Fibroblast of peridontal ligament (primary cell): ENCODE measurements around the gene RHEB.
"Not testable (repeated sequence)": the region's sequence is repeated elsewhere in the genome, so short reads cannot be mapped to it uniquely, and the experiment has no call there.

ENCODE experiments used
- DNase-seq: peaks from one replicate; pipeline ENCODE4 v3.0.0-alpha.2; 2010; ENCODE audit errors: extremely low read depth

Gene RHEB, protein sequence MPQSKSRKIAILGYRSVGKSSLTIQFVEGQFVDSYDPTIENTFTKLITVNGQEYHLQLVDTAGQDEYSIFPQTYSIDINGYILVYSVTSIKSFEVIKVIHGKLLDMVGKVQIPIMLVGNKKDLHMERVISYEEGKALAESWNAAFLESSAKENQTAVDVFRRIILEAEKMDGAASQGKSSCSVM

DNA sequence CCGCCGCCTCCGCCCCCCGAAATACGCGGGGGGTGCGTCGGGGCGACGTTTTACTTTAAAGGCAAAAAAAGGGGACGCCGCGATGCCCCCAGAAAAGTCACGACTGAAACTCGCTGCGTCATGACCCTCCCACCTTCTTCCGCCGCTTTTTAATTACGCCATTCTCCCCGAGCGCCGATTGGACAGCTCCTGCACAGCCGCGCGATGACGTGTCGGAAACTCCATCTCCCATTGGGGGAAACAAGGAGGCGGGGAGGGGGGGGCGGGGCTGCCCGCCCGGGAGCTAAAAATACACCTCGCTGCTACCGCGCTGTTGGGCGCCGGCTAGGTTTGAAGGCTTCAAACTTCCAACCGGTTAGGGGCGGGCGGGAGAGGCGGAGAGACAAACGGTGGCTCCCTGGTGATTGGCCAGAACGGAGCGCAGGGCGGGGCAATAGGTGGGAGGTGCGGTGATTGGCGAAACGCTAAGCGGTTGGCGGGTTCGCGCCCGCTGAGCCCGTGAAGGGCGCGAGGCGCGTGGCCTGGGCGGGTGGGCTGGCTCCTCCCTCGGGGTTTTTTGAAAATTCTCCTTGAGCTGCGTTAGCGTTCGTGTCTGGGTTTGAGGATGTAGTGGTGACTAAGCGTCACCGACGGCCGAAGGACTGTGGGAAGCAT, at the start of gene RHEB:
RHEB (minus strand) TSS at position 131 of the 654 bp plus-strand sequence. CDS start 384 bp downstream, outside the sequence.
- DNase-seq = peak; percentile 99

DNA sequence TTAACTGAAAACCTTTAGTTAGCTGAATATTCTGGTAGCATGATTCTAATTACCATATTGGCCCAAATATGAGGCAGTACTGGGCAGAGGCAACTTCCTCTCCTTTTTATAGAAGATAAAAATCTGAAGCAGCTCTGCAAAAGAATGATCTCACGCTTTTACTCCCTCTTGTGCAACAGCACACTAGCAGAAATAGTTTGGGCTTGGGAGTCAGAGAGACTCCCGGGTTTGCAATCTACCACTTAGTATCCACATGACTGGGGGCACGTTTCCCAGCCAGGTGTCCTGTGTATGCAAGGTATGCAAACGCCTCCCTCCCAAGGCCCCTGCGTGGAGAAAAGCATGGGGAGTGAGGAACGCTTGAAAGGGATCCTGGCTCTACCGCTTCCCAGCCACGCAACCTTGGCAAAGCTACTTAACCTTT, 47.2 kb upstream of the RHEB start:
- DNase-seq = peak; percentile 67

DNA sequence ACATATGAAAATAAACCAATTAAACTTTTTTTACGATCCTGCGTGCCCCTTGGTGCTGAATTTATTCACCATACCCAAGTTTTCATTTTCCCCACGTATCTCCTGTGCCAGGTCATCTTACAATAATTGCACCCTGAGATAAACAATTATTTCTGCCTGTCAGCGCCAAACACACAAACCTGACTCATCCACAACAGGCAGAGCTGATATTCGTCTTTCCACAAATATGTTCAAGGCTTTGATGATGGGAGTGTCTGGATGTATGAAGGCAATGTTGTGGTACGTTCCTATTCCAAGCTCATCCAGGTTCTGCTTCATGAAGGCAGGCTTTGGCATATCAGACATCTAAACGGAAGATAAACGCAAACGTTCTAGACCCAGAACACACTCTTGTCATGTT, 45.8 kb upstream of the RHEB start:
- DNase-seq = no peak

DNA sequence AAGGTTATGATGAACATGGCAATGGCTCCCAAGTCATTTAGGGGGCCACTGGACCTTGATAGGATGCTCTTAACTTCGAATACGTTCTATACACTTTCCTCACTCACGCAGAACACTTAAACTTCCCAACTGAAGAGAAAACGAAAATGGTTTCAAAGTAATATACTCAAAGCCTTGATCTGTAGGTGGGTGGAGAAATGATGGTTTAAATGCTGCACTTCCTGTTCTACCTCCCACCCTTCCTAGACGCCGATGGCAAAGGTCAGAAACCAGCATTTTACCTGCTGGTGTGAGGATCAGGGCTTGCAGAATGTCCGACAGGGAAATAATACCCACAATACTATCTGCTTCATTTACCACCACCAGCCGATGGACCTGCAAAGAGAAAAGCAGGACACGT, 40.5 kb upstream of the RHEB start:
- DNase-seq = no peak

DNA sequence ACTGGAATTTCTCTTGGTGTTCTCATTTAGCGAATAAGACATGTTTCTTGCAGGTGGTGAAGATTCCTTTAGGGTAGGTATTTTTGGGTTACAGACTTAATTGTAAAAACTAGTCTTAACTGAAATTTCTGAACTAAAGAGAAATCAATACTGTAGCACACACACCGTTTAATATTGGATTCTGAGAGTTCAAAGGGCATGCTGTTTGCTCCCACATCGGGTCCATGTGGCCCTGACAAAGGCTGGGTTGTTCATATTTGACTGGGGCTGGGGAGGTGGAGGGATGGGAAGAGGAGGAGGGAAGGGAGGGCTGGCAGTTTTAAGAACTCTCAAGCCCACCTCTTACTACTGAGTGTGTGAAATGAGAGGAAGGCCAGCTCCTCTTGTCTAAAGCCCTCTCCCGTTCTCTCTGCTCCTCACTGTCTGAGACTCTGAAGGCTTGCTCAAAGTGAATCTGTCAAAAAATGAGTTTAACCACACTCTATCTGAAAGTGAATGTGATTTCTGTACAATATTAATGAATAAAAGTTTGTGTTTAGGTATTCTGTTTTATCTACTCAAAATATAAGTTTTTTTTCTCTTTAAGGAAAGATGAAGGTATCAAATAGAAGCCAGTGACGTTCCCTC, 40.0 kb upstream of the RHEB start:
- no peak for DNase-seq

DNA sequence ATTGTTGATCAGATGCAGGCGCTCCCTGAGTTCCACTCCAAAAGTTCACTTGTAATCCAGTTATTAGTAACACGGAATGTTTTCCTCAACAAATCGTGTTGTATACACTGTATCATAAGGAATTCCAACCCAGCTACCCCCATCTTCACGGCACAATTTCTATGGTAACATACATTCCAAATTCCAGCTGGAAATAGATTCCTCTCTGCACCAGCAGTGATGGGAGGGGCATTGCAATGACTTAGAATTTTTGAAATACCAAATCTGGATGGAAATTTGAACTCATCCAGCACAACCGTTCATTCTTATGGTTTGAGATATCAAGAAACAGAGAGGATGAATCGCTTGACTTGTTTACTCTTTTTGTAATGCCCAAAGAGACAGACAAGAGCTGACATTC, 38.9 kb upstream of the RHEB start:
- DNase-seq = peak; percentile 70

DNA sequence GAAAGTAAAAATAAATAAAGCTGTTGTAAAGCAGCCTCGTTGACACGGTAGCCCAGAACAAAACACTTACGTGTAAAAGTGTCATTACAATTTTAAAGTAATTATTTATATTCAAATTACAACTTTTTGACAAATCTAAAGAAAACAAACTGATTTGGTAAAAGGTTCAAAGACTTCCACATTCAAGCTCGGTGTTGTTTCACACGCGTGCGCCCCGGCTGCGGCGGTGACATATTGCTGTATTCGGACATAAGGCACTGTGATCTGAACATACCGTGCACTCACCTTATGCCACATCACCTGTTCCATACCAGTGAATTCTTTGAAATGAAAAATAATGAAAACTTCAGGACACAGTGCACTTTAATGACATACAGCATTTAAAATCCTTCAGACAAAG, 36.9 kb upstream of the RHEB start:
- DNase-seq = no peak

DNA sequence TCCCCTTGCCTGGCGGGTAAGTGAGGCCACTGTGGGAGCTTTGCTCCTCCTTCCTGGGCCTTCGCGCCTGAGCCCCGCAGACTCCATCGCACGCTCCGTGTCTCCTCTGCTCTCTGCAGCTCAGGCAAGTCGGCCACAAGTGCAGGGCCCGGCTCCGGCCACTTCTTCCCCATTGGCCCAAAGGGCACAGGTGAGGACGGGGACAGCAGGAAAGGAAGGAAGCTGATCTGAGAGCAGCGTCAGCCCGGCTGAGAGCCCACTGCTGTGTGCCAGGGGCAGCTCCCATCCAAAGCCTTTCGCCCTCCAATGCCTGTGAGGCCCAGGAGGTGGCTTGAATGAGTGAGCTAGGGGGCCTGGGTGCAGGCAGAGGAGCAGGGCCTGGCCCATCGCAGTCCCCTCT, 33.7 kb upstream of the RHEB start:
- DNase-seq = no peak

DNA sequence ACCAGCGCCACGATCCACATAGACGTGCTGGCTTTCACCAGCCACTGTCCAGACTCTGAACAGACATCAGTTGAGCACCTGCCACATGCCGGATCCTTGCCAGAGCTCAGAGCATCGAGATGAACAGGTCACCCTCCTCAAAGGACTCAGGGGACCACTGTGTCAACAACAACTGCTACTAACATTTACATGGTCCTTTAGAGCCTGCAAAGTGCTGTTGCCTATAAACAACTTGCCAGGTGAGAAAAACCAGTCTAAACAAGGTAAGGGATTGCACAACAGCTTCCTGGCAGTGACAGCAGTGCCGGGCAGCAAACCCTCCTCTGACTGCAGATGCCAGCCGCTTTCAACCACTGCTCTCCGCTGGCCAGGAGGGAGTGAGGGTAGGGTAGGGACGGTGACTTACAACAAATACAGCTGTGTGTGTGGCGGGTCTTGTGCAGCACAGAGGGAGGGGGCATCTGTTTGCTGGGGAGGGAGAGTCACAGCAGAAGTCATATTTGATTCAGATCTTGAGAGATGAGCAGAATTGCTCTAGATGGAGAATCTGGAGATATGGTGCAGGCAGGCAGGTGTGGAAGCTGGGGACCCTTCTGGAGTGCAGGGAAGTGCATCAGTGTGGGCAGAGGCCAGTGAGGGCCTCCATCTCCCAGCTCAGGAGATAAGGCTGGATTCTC, 32.8 kb upstream of the RHEB start:
- DNase-seq = no peak

DNA sequence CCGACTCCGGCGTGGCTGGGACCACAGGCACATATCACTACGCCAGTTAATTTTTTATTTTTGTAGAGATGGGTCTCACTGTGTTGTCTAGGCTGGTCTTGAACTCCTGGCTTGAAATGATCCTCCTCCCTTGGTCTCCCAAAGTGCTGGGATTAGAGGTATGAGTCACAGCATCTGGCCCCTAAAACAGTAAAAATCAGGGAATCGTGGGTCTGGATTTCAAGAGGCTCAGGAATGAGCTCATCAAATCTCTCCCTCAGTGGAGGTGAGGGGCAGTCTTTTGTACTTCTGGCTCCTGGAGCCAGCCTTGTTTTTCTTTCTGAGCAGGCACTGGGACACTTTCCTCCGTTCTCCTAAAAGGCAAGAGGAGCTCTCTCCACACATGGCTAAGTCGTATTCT, 32.1 kb upstream of the RHEB start:
- DNase-seq = no peak

DNA sequence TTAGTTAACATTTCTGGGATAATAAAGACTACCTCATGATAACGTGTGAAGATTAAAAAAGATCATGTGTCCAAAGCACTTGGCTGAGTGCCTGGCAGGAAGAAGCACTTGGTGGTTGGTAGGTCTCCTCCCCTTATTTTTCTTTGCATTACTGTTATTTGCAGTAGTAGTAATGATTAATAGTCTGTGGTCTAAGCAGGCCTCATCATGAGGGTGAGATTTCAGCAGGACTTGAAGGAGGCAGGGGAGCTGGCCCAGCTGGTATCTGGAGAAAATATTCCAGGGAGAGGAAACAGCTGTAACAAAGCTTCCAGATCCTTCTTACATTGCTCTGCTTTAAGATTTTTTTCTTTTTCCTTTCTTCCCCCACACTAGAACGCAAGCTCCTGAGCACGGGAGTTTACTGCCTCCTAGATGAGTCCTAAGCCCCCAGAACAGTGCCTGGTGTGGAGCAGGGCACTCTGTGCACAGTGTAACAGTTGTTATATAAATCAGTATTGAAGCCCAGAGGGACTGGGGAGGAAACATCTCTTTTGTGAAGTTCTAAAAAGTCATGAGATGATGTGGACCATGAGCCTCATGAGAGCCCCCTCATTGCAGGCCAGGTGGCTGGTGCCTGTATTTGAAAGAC, 31.1 kb upstream of the RHEB start:
- no peak for DNase-seq

DNA sequence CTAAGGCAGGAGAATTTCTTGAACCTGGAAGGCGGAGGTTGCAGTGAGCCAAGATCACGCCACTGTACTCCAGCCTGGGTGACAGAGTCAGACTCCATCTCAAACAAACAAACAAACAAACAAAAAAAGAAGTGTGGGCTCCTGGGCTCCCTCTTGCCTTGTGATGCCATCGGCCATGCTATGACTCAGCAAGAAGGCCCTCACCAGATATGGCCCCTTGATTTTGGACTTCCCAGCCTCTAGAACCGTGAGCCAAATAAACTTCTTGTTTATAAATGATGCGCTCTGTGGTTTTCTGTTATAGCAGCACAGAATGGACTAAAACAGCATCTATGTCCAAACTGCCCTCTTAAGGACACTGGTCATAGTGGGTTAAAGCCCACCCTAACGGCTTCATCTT, 29.9 kb upstream of the RHEB start:
- no peak for DNase-seq

DNA sequence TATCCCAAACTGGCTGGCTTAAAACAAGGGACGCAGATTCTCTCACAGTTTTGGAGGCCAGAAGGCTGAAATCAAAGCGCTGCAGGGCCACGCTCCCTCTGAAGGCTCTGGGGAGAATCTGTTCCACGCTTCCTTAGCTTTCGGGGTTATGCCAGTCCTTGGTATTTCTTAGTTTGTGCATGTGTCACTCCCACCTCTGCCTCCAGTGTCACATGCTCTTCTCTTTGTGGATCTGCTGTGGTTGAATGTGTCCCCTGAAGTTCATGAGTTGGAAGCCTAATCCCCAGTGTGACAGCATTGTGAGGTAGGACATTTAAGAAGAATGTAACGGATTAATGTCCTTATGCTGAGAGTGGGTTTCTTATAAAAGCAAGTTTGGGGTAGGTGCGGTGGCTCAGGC, 29.4 kb upstream of the RHEB start:
- no peak for DNase-seq

DNA sequence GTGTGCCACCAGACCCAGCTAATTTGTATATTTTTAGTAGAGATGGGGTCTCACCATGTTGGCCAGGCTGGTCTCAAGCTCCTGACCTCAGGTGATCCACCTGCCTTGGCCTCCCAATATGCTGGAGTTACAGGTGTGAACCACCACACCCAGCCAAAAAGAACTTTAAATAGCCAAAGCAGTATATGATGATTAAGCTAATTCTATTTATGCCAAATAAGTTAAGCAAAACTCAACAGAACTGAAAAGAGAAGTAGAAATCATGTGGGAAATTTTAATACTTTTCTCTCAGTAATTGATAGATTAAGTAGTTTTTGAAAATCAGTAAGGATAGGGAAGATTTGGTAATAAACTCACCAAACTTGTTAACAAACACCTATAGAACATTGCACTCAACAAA, 24.5 kb upstream of the RHEB start:
- no peak for DNase-seq

DNA sequence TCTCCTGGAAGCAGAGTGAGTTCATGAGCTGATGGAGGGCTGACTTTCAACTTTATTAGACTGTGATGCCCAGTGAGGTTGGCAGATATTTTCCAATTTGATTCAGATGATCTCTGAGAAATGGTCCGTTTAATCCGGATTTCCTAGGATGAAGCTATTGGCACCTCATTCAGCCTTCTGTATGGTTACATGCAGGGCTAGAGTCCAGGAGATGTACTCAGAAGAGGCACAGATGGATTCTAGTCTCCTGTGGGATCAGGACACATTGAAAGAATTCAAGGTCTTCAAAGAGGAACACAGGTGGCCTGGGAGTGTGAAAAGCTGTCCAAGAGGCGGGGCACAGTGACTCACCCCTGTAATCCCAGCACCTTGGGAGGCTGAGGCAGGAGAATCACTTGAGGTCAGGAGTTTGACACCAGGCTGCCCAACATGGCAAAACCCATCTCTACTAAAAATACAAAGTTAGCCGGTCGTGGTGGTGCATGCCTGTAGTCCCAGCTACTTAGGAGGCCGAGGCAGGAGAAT, 23.0 kb upstream of the RHEB start:
- DNase-seq = no peak

DNA sequence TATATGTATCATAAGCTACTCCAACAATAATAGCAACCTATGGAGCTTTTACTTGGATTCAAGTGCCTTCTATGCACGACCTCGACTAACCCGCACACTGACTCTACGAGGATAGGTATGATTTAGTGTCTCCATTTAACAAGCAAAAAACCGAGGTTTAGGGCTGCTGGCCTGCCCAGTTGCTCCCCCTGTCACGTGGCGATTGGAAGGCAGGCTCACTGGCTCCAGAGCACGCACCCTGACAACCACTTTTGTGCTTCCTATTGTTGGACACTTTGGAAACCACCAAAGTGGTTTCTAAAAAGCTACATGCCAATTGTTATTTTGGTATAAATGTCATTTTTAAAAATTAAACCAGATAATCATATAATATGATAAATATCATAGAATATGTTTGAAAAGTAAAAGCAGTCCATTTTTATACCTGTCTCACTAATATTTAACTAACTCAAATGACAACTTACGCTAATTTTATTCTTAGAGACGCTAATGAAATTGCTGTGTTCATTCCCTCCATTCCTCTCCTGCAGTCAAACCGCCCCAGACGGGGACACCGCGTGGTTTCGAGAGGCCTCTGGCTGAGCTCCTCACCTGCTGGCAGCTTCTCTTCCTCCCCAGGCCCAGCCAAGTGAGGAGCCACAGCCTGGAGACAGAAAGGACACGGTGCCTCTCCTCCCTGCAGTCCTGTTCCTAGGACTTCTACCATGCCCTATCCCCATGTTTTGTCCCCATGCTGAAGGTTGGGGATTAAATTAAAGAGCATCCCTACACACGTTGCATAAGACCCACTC, 22.2 kb upstream of the RHEB start:
- DNase-seq = no peak

DNA sequence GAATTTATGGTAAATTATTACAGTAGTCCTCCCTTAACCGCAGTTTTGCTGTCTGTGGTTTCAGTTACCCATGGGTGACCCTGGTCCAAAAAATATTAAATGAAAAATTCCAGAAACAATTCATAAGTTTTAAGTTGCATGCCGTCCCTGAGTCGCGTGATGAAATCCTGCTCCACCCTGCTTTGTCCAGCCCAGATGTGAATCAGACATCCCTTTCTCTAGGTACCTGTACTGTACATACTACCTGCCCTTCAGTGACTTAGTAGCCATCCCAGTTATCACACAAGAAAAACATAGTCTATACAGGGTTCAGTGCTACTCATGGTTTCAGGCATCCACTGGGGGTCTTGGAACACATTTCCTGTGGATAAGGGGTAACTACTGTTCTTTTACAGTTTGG, 20.5 kb upstream of the RHEB start:
- DNase-seq = no peak

DNA sequence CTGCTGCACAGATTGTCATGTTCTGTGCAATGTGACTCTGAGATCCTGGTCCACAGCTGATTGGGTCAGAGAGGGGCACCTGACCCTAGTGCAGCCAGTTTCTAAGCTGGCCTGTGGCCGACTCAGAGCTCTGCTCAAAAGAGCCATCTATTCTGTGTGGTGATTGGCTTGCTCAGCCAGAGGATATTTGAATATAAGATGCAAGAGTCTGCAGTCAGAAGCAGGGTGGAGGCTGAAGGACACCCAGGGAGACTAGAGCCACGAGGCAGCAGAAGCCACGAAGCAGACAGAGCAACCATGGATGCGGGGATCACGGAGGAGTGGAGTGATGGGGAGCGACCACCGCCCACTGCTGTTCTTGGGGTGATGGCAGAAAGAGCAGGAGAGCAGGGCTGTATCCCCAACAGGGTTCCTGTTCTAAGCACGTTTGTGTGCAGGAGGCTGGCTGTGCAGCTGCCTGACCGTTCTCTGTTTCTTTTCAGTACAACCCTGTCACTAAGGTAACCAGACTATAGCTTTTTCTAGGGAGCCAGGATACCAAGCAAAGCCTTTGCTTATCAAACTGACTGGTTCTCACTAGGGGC, 19.5 kb upstream of the RHEB start:
- DNase-seq = no peak

DNA sequence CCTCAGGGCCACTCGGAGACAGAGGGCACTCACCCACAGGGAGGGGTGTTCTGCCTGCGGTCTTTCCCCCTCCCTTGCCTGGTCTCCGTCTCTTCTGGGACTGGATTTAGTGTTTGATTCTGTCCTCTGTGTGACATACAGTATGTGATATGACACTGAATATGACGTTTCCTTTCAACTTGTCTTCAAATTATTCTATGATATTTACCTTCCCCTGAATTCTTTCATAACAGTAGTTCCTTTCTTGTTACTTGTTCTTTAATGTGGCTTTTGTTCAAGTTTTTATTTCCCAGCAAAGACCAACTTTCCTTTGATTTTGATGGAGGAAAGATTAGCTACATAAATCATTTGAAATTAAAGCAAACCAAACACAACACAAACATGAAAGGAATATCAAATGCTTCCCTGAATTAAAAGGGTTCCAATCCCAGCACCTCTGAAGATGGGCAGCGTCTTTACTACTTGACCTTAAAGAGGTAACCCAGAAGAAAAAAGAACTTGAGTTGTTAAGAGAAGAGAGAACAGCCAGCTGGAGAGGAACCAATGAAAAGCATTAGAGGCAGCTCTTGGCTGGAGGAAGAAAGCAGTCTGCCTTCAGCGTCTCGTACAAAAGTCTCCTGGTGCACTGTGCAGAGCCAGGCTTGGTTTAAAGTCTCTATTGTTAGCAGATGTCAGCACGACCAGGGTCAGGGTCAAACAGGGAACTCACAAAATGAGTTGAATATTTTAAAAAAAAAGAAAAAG, 18.3 kb upstream of the RHEB start:
- DNase-seq = peak; percentile 51

DNA sequence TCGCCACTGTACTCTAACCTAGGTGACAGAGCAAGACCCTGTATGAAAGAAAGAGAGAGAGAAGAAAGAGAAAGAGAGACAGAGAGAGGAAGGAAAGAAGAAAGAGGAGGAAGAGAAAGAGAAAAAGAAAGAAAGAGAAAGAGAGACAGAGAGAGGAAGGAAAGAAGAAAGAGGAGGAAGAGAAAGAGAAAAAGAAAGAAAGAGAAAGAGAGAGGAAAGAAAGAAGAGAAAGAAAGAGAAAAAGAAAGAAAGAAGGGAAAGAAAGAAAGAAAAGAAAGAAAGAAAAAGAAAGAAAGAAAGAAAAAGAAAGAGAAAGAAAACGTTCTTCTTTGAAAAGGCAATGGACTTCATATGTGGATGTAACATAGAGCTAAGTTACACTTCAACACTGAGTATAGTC, 16.5 kb upstream of the RHEB start:
- not testable (repeated sequence) for DNase-seq
